Stimulated activated CD8-positive, alpha-beta memory T cell treated with anti-CD3 and anti-CD28 coated beads, Interleukin-15, amount 100 ng/mL, for 4 hours (primary cell): Measurements from ENCODE around the gene KRT20.
"Not testable (repeated sequence)": the region's sequence is repeated elsewhere in the genome, so short reads cannot be mapped to it uniquely, and the experiment has no call there.

Experiments
- DNase-seq, 2 donors: peaks; one replicate each; pipeline ENCODE4 v3.0.0-alpha.2; 2020; ENCODE audit warnings: low read depth in 2 of 2

KRT20 gene

GRCh38 chr17:40896916-40897455 is 11.9 kb upstream of the KRT20 start:
- DNase-seq: no peak

- DNase-seq: no peak
Measured at GRCh38 chr17:40895106-40895730, 10.2 kb upstream of the KRT20 start.

GRCh38 chr17:40888196-40888720 is 3.2 kb upstream of the KRT20 start:
- DNase-seq: no peak

GRCh38 chr17:40886090-40886489 is 1.0 kb upstream of the KRT20 start:
- DNase-seq: no peak

GRCh38 chr17:40883626-40884334 is 1.3 kb downstream of the KRT20 start:
- DNase-seq: no peak

GRCh38 chr17:40883031-40883430 is 2.0 kb downstream of the KRT20 start:
- no peak for DNase-seq

- DNase-seq: no peak
Measured at GRCh38 chr17:40879026-40879425, 6.0 kb downstream of the KRT20 start.

GRCh38 chr17:40878044-40878443 is 7.0 kb downstream of the KRT20 start:
- no peak for DNase-seq

GRCh38 chr17:40873801-40874200 is 11.2 kb downstream of the KRT20 start:
- no peak for DNase-seq

- DNase-seq: no peak
Measured at GRCh38 chr17:40873255-40873654, 11.8 kb downstream of the KRT20 start.

- no peak for DNase-seq
Measured at GRCh38 chr17:40872416-40872815, 12.6 kb downstream of the KRT20 start.

GRCh38 chr17:40871316-40871715 is 13.7 kb downstream of the KRT20 start:
- no peak for DNase-seq

GRCh38 chr17:40870136-40870535 is 14.9 kb downstream of the KRT20 start:
- no peak for DNase-seq

- DNase-seq: no peak
Measured at GRCh38 chr17:40866838-40867237, 18.2 kb downstream of the KRT20 start, which contains the start of gene KRT12. KRT12 (minus strand) TSS chr17:40867223; CDS start chr17:40867186, 37 bp downstream.

GRCh38 chr17:40864661-40865390 is 20.2 kb downstream of the KRT20 start:
- no peak for DNase-seq

GRCh38 chr17:40862985-40863733 is 21.9 kb downstream of the KRT20 start:
- DNase-seq: no peak

- DNase-seq: no peak
Measured at GRCh38 chr17:40859536-40859935, 25.5 kb downstream of the KRT20 start.

- not testable (repeated sequence) for DNase-seq
Measured at GRCh38 chr17:40858667-40859066, 26.4 kb downstream of the KRT20 start.

- DNase-seq: no peak
Measured at GRCh38 chr17:40857535-40857934, 27.5 kb downstream of the KRT20 start.

GRCh38 chr17:40854175-40854814 is 30.7 kb downstream of the KRT20 start:
- DNase-seq: no peak

- DNase-seq: no peak
Measured at GRCh38 chr17:40852364-40852763, 32.7 kb downstream of the KRT20 start.
